Nephron (organoid): Measurements from ENCODE around the gene PLCB4.

Source experiments
- H3K27ac Mint-ChIP-seq, 3 experiments: 2 replicates each; pipeline ENCODE4 v1.8.0; 2020; ENCODE audit warnings: mixed read lengths in 3 of 3, mild to moderate bottlenecking in 2 of 3, moderate library complexity in 1 of 3
- H3K27me3 Mint-ChIP-seq: 2 replicates; pipeline ENCODE4 v1.8.0; 2021; ENCODE audit warnings: low read depth, mild to moderate bottlenecking, moderate library complexity, mixed read lengths
- H3K36me3 Mint-ChIP-seq: 2 replicates; pipeline ENCODE4 v1.8.0; 2020; ENCODE audit warnings: low read depth, mixed read lengths
- H3K4me1 Mint-ChIP-seq: 2 replicates; pipeline ENCODE4 v1.8.0; 2020; ENCODE audit warnings: mixed read lengths
- H3K4me3 Mint-ChIP-seq, 3 experiments: 2 replicates each; pipeline ENCODE4 v1.8.0; 2020; ENCODE audit warnings: mild to moderate bottlenecking in 3 of 3, mixed read lengths in 3 of 3, moderate library complexity in 2 of 3
- H3K9me3 Mint-ChIP-seq: 2 replicates; pipeline ENCODE4 v1.8.0; 2020; ENCODE audit warnings: mixed read lengths
- TF ChIP-seq, protein P1 (sequence below), 3 experiments: fragments of 200-600 bp; sonication (generic); IDR thresholded peaks; one replicate each; pipeline ENCODE4 v1.5.0; 2021; ENCODE audit warnings: antibody characterized with exemption in 3 of 3; ENCODE audit not compliant: unreplicated experiment in 3 of 3

The PLCB4 gene

DNA sequence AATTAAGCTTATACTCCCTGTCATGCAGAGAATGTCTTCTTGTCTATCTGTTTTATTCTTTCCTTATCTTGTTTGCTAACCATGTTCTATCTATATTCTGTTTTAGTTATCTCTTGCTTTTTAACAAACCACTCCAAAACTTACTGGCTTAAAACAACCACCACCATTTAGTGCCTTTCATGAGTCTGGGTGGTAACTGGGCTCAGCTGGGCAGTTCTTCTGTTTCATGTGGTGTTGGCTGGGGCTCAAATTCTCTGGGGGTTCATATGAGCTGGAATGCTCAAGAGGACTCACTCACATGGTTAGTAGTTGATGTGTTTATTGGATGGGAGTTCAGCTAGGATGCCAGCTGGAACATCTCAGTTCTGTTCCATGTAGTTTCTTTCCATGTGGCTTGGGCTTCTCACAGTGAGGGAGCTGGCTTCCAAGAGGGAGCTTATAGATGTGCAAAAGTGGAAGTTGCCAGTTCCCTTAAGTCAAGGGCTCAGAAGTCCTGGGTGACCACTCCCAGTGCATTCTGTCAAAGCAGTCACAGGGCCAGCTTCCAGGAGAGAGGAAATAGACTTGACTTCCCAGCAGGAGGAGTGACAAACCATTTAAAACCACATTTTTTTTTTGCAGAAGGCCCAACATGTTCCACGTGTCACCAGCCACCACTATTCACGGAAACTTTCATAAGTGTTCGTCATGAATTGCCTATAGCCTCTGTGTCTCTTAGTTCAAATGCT lies 70.4 kb downstream of the PLCB4 start:
- peaks cover 17% of the 10 kb centered on the region for H3K4me1 Mint-ChIP-seq
- peaks cover 15% of the 10 kb centered on the region for H3K36me3 Mint-ChIP-seq
- H3K4me3 Mint-ChIP-seq, result no peak overlapping the region
- peak overlapping the region in 1 of 3 experiments; percentile 59 for H3K27ac Mint-ChIP-seq
- TF ChIP-seq, protein P1, sequence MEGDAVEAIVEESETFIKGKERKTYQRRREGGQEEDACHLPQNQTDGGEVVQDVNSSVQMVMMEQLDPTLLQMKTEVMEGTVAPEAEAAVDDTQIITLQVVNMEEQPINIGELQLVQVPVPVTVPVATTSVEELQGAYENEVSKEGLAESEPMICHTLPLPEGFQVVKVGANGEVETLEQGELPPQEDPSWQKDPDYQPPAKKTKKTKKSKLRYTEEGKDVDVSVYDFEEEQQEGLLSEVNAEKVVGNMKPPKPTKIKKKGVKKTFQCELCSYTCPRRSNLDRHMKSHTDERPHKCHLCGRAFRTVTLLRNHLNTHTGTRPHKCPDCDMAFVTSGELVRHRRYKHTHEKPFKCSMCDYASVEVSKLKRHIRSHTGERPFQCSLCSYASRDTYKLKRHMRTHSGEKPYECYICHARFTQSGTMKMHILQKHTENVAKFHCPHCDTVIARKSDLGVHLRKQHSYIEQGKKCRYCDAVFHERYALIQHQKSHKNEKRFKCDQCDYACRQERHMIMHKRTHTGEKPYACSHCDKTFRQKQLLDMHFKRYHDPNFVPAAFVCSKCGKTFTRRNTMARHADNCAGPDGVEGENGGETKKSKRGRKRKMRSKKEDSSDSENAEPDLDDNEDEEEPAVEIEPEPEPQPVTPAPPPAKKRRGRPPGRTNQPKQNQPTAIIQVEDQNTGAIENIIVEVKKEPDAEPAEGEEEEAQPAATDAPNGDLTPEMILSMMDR (IDR thresholded peaks at IDR 0.05; ENCODE audit: unreplicated experiment in 3 of 3), result no peak
- peaks cover 7% of the 10 kb centered on the region for H3K9me3 Mint-ChIP-seq
- H3K27me3 Mint-ChIP-seq, result no peaks in the 10 kb centered on the region

GRCh38 chr20:9140162-9140760 lies 71.4 kb downstream of the PLCB4 start:
- Mint-ChIP-seq H3K36me3 (peaks cover 12% of the 10 kb centered on the region), H3K9me3 (peaks cover 7% of the 10 kb centered on the region), H3K27ac (peak overlapping the region in 1 of 3 experiments; percentile 8), H3K27me3 (no peaks in the 10 kb centered on the region), H3K4me1 (peaks cover 17% of the 10 kb centered on the region), H3K4me3 (no peak overlapping the region)
- TF ChIP-seq, protein P1 (IDR thresholded peaks at IDR 0.05; ENCODE audit: unreplicated experiment in 3 of 3), result no peak

GRCh38 chr20:9141070-9141469 lies 72.2 kb downstream of the PLCB4 start:
- peaks cover 17% of the 10 kb centered on the region for H3K4me1 Mint-ChIP-seq
- peaks cover 10% of the 10 kb centered on the region for H3K9me3 Mint-ChIP-seq
- H3K27me3 Mint-ChIP-seq, result no peaks in the 10 kb centered on the region
- TF ChIP-seq, protein P1 (IDR thresholded peaks at IDR 0.05; ENCODE audit: unreplicated experiment in 3 of 3), result no peak
- no peak overlapping the region for H3K27ac Mint-ChIP-seq
- no peak overlapping the region for H3K4me3 Mint-ChIP-seq
- peaks cover 12% of the 10 kb centered on the region for H3K36me3 Mint-ChIP-seq

GRCh38 chr20:9141921-9142320 lies 73.0 kb downstream of the PLCB4 start:
- Mint-ChIP-seq H3K27me3 (no peaks in the 10 kb centered on the region), H3K27ac (no peak overlapping the region), H3K36me3 (peaks cover 12% of the 10 kb centered on the region), H3K9me3 (peaks cover 10% of the 10 kb centered on the region), H3K4me3 (no peak overlapping the region), H3K4me1 (peaks cover 17% of the 10 kb centered on the region)
- TF ChIP-seq, protein P1 (IDR thresholded peaks at IDR 0.05; ENCODE audit: unreplicated experiment in 3 of 3), result no peak

GRCh38 chr20:9142809-9143208 lies 73.9 kb downstream of the PLCB4 start:
- Mint-ChIP-seq H3K9me3 (peaks cover 10% of the 10 kb centered on the region), H3K27ac (no peak overlapping the region), H3K27me3 (no peaks in the 10 kb centered on the region), H3K4me3 (no peak overlapping the region), H3K36me3 (peaks cover 11% of the 10 kb centered on the region), H3K4me1 (peaks cover 17% of the 10 kb centered on the region)
- TF ChIP-seq, protein P1 (IDR thresholded peaks at IDR 0.05; ENCODE audit: unreplicated experiment in 3 of 3), result no peak
